ENCODE results near the gene MFN2. TPM values are rescaled to one million over a fixed set of nuclear protein-coding genes. Genes with fewer than 3 reads are reported as not detected.

MFN2 gene
- total and polyA plus RNA-seq, 2 experiments from 2014 or later, result 15.1 to 40.4 TPM

- TF ChIP-seq CTCF (conservative IDR thresholded peaks at IDR 0.05; ENCODE audit: low read depth in 2 of 2) (no peak), ZNF462 (CRISPR knock-in tag; IDR thresholded peaks at IDR 0.05) (no peak)
Measured at GRCh38 chr1:12035312-12035711, 55.1 kb downstream of the MFN2 start (continued).

GRCh38 chr1:12037486-12038355, 57.5 kb downstream of the MFN2 start:
- Histone ChIP-seq H3K36me3 (ENCODE audit: insufficient read depth) (no peaks in the 10 kb centered on the region), H3K27ac (ENCODE audit: low read depth) (no peak overlapping the region), H3K4me2 (no peak overlapping the region), H2AFZ (no peak overlapping the region), H4K20me1 (replicated peaks; ENCODE audit: insufficient read depth) (no peaks in the 10 kb centered on the region; the same call in 1 of the 2 replicates), H3K4me1 (ENCODE audit: insufficient read depth) (no peaks in the 10 kb centered on the region), H3K79me2 (replicated peaks; ENCODE audit: insufficient read depth) (no peaks in the 10 kb centered on the region), H3K27me3 (ENCODE audit: insufficient read depth) (no peaks in the 10 kb centered on the region), H3K9me2 (ENCODE audit: insufficient read depth) (no peaks in the 10 kb centered on the region), H3F3A (replicated peaks; ENCODE audit: low read depth) (no peaks in the 10 kb centered on the region), H3K4me3 (no peak overlapping the region)
- Mint-ChIP-seq H3K27me3 (ENCODE audit: insufficient read depth, low read depth, poor library complexity) (peaks cover 11% of the 10 kb centered on the region), H3K4me3 (no peak overlapping the region), H3K36me3 (ENCODE audit: low read depth) (0 out of 3 replicates have a peak, but pooled peaks cover under 1% of the 10 kb centered on the region), H3K4me1 (no peaks in the 10 kb centered on the region), H3K27ac (no peak overlapping the region), H3K9me3 (peaks cover 4% of the 10 kb centered on the region; the same call in 1 of the 3 replicates)
- no peak for DNase-seq (ENCODE audit: low spot score)
- ATAC-seq, result no peak
- TF ChIP-seq POLR2AphosphoS5 (IDR thresholded peaks at IDR 0.05; ENCODE audit: low read depth) (no peak), ETS1 (IDR thresholded peaks at IDR 0.05) (no peak), REST (IDR thresholded peaks at IDR 0.05; ENCODE audit: unreplicated experiment) (no peak), STAT1 (IDR thresholded peaks at IDR 0.05; ENCODE audit: unreplicated experiment) (no peak), CREB1 (CRISPR knock-in tag; IDR thresholded peaks at IDR 0.05; ENCODE audit: low read depth) (no peak), JUNB (IDR thresholded peaks at IDR 0.05; ENCODE audit: unreplicated experiment) (no peak), ZNF114 (CRISPR knock-in tag; IDR thresholded peaks at IDR 0.05) (no peak), NANOG (IDR thresholded peaks at IDR 0.05; ENCODE audit: borderline replicate concordance) (no peak), EZH2phosphoT487 (IDR thresholded peaks at IDR 0.05; ENCODE audit: unreplicated experiment) (no peak), ZNF331 (CRISPR knock-in tag; IDR thresholded peaks at IDR 0.05; ENCODE audit: low read depth) (no peak)
